ENCODE results near the gene GNAS.
A peak's percentile ranks its signal among the peaks of the same experiment; 100 is the strongest.

Gene GNAS

DNA sequence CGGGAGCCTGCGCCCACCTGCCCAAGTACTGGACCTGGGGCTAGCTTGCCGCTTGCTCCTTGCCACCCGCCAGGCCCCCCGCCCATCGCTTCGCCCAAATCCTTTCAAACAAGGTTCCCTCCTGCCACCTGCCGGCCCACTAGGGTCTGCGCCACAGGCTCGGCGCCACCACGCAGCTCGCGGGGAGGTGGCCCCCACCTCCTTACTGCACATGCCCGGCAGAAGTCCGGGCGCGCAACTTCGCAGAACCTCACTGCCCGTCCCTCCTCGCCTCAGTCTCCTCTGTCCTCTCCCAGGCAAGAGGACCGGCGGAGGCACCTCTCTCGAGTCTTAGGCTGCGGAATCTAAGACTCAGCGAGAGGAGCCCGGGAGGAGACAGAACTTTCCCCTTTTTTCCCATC lies 13.0 kb upstream of the GNAS start:
- peaks cover 25% of the 10 kb centered on the region for H3K27me3 Mint-ChIP-seq
- H3K27ac Mint-ChIP-seq, result no peak overlapping the region
- no peaks in the 10 kb centered on the region for H3K36me3 Mint-ChIP-seq
- H3K4me3 Mint-ChIP-seq, result peak overlapping the region; percentile 58
- H3K9me3 Mint-ChIP-seq (ENCODE audit: low read depth), result no peaks in the 10 kb centered on the region
- H3K4me1 Mint-ChIP-seq (ENCODE audit: low read depth), result peaks cover 8% of the 10 kb centered on the region

DNA sequence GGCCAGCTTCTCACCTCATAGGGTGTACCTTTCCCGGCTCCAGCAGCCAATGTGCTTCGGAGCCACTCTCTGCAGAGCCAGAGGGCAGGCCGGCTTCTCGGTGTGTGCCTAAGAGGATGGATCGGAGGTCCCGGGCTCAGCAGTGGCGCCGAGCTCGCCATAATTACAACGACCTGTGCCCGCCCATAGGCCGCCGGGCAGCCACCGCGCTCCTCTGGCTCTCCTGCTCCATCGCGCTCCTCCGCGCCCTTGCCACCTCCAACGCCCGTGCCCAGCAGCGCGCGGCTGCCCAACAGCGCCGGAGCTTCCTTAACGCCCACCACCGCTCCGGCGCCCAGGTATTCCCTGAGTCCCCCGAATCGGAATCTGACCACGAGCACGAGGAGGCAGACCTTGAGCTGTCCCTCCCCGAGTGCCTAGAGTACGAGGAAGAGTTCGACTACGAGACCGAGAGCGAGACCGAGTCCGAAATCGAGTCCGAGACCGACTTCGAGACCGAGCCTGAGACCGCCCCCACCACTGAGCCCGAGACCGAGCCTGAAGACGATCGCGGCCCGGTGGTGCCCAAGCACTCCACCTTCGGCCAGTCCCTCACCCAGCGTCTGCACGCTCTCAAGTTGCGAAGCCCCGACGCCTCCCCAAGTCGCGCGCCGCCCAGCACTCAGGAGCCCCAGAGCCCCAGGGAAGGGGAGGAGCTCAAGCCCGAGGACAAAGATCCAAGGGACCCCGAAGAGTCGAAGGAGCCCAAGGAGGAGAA lies 12.3 kb upstream of the GNAS start:
- H3K36me3 Mint-ChIP-seq, result no peaks in the 10 kb centered on the region
- H3K27me3 Mint-ChIP-seq, result peaks cover 25% of the 10 kb centered on the region
- H3K27ac Mint-ChIP-seq, result no peak overlapping the region
- H3K4me1 Mint-ChIP-seq (ENCODE audit: low read depth), result peaks cover 8% of the 10 kb centered on the region
- H3K4me3 Mint-ChIP-seq, result peak overlapping the region; percentile 58
- H3K9me3 Mint-ChIP-seq (ENCODE audit: low read depth), result no peaks in the 10 kb centered on the region

DNA sequence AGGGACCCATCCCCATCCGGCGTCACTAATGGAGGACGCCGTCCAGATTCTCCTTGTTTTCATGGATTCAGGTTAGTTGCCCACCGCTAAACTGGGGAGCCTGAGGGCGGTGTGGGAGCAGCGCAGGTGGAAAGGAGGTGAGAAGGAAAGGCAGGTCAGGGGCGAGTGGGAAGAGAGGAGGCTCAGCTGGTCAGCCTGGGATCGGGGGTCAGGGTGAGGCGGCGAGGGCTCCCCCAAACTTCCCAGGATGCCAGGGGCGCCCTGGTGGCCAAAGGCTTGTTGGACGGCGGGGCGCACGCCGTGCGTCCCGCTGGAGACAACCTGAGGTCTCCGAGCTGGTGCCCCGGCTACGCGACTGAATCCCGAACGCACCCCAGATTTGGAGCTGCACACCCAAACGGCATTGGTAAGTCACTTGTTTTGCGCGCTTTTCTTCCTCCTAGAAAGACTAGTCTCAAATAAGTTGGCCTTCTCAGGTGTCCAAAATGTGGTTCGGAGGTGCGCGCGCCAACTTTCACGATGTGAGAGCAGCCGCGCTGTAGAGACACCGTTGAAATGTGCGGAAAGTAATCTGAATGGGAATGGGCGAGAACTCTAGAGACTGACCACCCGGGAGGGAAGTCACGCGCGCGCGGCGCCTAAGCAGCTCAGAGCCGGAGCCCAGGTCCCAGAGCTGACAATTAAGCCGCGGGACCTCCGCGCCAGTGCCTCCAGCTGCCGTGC lies 11.5 kb upstream of the GNAS start:
- H3K9me3 Mint-ChIP-seq (ENCODE audit: low read depth), result no peaks in the 10 kb centered on the region
- no peaks in the 10 kb centered on the region for H3K36me3 Mint-ChIP-seq
- H3K4me1 Mint-ChIP-seq (ENCODE audit: low read depth), result peaks cover 8% of the 10 kb centered on the region
- no peak overlapping the region for H3K27ac Mint-ChIP-seq
- peaks cover 26% of the 10 kb centered on the region for H3K27me3 Mint-ChIP-seq
- no peak overlapping the region for H3K4me3 Mint-ChIP-seq

DNA sequence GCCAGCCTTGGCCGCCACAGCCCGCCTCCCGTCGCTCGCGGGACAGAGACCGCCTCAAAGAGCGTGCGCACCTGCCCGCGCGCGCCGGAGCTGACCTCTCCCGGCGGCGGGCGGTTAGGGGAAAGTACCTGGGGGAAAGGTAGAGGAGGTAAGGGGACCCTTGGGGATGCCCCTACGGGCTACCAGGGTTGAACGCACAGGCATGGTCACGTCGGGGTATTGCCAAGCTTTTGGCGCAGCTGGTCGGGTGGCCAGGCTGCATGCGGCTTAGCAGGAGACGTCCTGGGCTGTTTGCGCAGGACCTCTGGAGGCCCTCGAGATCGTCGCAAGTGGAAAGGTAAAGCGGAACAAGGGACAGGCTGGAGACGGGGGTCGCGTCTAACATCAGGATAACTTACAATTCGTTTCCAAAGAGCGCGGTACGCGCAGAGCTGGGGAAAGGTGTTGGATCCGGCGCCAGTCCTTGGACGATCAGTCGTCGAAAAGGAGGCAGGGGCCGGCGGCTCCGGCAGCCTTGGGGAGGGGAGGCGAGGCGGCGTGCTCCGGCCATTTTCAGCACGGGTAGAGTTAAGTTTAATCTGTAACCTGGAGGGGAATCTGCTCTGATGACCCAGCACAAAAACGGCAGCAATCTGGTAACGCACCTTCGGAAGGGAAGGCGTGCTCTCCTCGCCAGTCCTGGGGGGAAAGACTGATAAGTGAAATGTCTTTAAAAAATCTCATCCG lies 10.8 kb upstream of the GNAS start:
- H3K27me3 Mint-ChIP-seq, result peaks cover 23% of the 10 kb centered on the region
- H3K36me3 Mint-ChIP-seq, result no peaks in the 10 kb centered on the region
- no peak overlapping the region for H3K4me3 Mint-ChIP-seq
- H3K27ac Mint-ChIP-seq, result no peak overlapping the region
- H3K4me1 Mint-ChIP-seq (ENCODE audit: low read depth), result peaks cover 8% of the 10 kb centered on the region
- H3K9me3 Mint-ChIP-seq (ENCODE audit: low read depth), result no peaks in the 10 kb centered on the region

DNA sequence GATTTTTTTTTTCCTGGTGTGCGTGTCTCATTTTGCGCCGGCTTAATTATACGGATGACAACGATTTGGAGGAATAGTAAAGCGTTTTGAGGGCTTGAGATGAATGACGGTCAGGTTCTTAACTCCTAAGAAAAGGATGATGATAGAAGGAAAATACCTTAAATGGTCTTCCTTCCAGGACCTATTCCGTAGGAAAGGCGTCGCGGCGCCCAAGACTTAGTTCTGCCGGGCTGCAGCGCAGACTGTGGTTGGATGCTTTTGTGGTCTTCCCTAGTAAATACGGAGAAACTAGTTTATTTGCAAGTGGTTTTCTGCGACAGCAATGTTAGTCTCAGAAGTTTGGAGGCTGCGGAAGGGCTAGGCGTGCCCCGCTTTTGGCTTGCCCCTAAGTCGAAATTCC lies 10.2 kb upstream of the GNAS start:
- Mint-ChIP-seq H3K4me1 (ENCODE audit: low read depth) (peaks cover 13% of the 10 kb centered on the region), H3K27me3 (peaks cover 25% of the 10 kb centered on the region), H3K9me3 (ENCODE audit: low read depth) (no peaks in the 10 kb centered on the region), H3K27ac (no peak overlapping the region), H3K36me3 (no peaks in the 10 kb centered on the region), H3K4me3 (no peak overlapping the region)

DNA sequence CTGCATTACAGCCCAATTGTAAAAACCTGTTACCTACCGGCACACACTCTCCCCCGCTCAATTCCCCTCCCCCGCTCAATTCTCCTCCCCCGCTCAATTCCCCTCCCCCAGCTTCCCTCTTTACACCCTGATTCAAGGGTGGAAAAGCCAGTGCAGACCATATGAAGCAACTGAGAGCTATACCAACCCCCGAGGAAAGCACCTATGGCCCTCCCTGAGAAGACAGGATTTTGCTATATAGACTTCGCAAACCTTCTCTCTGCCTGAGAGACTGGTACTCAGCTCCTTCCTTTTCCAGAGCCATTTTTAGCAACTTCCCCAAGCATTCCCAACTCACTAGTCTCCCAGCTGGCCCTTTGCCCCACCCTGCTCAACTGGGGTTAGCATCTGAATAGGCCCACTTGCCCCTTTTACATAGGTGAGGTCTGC lies 9.4 kb upstream of the GNAS start:
- peaks cover 20% of the 10 kb centered on the region for H3K4me1 Mint-ChIP-seq (ENCODE audit: low read depth)
- no peaks in the 10 kb centered on the region for H3K9me3 Mint-ChIP-seq (ENCODE audit: low read depth)
- no peaks in the 10 kb centered on the region for H3K36me3 Mint-ChIP-seq
- no peak overlapping the region for H3K4me3 Mint-ChIP-seq
- peaks cover 25% of the 10 kb centered on the region for H3K27me3 Mint-ChIP-seq
- H3K27ac Mint-ChIP-seq, result no peak overlapping the region

DNA sequence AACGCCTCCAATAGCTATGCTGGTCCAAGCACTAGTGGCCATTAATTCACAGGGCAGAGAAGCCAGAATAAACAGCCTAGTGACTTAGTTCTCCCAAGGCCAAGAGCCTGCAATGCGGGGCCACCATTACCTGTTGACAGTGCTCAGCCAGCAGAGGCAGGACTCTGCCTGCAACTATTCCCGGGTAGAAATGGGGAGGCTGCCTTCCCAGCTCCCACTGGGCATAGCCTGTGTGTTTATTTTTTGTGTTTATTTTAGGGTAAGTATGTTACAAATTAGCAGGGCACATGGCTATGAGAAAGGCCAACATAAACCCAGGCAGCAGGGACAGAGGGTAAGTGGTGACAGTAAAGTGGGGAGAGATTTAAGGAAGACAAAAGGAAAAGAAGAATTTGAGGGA lies 6.8 kb upstream of the GNAS start:
- Mint-ChIP-seq H3K9me3 (ENCODE audit: low read depth) (no peaks in the 10 kb centered on the region), H3K27ac (no peak overlapping the region)

DNA sequence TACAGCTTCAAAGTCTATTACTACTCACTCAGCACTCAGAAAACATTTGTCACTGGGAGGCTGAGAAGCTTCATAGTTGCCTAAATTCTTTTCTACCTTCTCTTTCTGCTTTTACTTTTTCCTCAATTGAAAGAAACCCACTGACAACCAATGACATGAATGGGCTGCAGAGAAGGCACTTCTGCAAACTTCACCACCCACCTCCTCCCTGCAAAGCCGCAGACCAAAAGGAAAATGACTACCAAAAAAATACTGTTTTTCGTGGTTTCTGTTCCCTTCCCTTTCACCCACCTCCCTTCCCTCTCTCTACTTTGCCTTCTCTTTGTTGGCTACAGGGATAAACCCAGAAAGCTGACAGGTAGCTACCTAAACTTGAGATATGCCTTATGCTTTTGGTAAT lies 5.1 kb upstream of the GNAS start:
- Mint-ChIP-seq H3K9me3 (ENCODE audit: low read depth) (no peaks in the 10 kb centered on the region), H3K27me3 (peaks cover 19% of the 10 kb centered on the region), H3K4me1 (ENCODE audit: low read depth) (peaks cover 34% of the 10 kb centered on the region), H3K36me3 (no peaks in the 10 kb centered on the region), H3K27ac (no peak overlapping the region), H3K4me3 (no peak overlapping the region)

More for the DNA sequence above, 6.8 kb upstream of the GNAS start:
- Mint-ChIP-seq H3K4me1 (ENCODE audit: low read depth) (peaks cover 27% of the 10 kb centered on the region), H3K4me3 (no peak overlapping the region), H3K27me3 (peaks cover 26% of the 10 kb centered on the region), H3K36me3 (no peaks in the 10 kb centered on the region)

DNA sequence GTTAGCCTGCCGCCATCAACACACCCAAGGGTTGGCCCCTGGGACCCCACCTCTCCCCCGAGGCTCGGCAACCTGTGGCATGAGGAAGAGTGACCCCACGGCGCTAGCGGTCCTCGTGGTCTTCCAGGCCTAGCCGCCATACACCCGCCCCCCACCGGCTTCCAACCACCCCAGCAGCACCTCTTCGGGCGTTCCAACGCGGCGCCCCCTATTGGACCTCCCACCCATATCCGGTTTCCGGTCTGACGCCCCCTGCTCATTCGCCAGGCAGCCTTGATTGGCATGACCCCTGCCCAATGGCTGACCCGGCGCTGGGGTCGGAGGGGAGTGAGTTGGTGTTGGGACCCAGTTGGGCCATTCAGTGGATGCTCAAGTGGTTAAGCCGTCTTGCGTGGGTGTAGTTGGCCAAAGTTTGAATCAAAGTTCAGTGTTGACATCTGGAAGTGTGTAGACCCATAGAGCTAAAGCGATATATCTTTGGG lies 1.8 kb upstream of the GNAS start, which contains the start of gene GNAS-AS1:
TSS of gene GNAS-AS1 (minus strand) at position 210 of the 482 bp plus-strand sequence.
- Mint-ChIP-seq H3K27ac (peak within 1 kb of the TSS; percentile 64), H3K4me1 (ENCODE audit: low read depth) (peaks cover 40% of the 10 kb centered on the region), H3K4me3 (peak within 1 kb of the TSS; percentile 93), H3K27me3 (peaks cover 13% of the 10 kb centered on the region), H3K9me3 (ENCODE audit: low read depth) (no peaks in the 10 kb centered on the region), H3K36me3 (no peaks in the 10 kb centered on the region)

DNA sequence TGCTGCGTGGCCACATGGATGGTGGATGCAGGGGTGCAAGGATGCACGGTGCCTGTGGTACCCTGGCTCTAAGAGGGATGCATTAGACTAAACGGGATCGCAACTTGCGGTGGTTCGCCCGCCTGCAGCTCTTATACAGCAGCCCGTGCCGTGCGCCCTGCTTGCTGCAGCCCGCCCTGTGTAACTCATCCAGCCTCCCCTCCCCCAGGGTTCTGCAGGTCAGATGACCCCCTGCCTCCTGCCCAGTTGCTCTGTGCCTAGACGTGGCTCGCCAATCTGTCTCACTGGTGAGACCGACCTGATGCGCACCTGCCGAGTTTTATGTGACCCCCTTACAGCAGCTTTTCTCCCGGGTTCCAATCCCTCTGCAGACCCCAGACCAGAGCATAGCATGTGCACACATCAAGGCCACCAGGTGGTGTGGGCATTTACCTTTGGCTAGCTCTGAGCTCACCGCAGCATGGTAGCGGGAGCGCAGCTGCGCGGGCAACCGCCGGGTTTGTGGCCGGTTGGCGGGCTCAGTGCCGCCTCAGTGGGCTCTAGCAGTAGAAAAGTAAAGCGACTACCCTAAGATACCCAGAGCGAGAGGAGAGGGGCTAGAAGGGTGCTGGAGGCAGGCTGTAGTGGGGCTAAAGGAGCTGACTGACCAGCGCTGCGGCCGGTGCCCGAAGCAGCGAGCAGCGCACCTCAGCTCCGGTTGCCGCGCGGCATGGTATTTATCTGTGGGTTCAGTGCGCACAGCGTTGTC lies 1.1 kb upstream of the GNAS start:
- H3K4me1 Mint-ChIP-seq (ENCODE audit: low read depth), result peaks cover 41% of the 10 kb centered on the region
- peak overlapping the region; percentile 93 for H3K4me3 Mint-ChIP-seq
- no peak overlapping the region for H3K27ac Mint-ChIP-seq
- peaks cover 13% of the 10 kb centered on the region for H3K27me3 Mint-ChIP-seq
- no peaks in the 10 kb centered on the region for H3K36me3 Mint-ChIP-seq
- no peaks in the 10 kb centered on the region for H3K9me3 Mint-ChIP-seq (ENCODE audit: low read depth)

DNA sequence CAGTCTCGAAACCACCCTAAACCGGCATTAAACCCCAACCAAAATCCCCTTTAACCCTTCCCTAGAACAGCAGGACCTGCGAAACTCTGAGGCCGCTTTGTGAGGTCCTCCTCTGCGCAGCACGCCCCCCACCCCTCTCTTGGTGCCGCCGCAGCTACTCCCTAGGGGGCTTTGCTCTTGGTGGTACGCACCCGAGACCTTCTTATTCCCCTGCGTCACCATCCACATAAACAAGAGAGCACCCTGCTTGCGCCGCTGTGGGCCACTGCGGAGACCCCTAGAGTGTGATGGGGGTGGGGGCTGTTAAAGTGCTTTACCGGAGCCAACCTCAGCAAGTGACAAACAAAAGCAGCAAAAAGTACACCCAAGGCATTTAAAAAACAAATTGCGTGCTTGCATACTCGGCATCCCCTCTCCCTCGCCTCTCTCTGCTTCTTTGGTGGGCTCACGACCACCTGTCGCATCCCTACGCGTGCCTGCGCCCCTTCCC lies 502 bp upstream of the GNAS start:
- Mint-ChIP-seq H3K4me3 (peak overlapping the region; percentile 93), H3K9me3 (ENCODE audit: low read depth) (no peaks in the 10 kb centered on the region), H3K27me3 (peaks cover 11% of the 10 kb centered on the region), H3K4me1 (ENCODE audit: low read depth) (peaks cover 39% of the 10 kb centered on the region), H3K27ac (no peak overlapping the region), H3K36me3 (no peaks in the 10 kb centered on the region)

DNA sequence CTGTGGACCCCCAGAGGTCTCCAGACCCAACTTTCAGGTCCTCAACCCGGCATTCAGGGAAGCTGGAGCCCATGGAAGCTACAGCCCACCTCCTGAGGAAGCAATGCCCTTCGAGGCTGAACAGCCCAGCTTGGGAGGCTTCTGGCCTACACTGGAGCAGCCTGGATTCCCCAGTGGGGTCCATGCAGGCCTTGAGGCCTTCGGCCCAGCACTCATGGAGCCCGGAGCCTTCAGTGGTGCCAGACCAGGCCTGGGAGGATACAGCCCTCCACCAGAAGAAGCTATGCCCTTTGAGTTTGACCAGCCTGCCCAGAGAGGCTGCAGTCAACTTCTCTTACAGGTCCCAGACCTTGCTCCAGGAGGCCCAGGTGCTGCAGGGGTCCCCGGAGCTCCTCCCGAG lies 950 bp downstream of the GNAS start:
- Mint-ChIP-seq H3K36me3 (no peaks in the 10 kb centered on the region), H3K4me1 (ENCODE audit: low read depth) (peaks cover 26% of the 10 kb centered on the region), H3K9me3 (ENCODE audit: low read depth) (no peaks in the 10 kb centered on the region), H3K27ac (no peak overlapping the region), H3K4me3 (no peak overlapping the region), H3K27me3 (peaks cover 17% of the 10 kb centered on the region)

DNA sequence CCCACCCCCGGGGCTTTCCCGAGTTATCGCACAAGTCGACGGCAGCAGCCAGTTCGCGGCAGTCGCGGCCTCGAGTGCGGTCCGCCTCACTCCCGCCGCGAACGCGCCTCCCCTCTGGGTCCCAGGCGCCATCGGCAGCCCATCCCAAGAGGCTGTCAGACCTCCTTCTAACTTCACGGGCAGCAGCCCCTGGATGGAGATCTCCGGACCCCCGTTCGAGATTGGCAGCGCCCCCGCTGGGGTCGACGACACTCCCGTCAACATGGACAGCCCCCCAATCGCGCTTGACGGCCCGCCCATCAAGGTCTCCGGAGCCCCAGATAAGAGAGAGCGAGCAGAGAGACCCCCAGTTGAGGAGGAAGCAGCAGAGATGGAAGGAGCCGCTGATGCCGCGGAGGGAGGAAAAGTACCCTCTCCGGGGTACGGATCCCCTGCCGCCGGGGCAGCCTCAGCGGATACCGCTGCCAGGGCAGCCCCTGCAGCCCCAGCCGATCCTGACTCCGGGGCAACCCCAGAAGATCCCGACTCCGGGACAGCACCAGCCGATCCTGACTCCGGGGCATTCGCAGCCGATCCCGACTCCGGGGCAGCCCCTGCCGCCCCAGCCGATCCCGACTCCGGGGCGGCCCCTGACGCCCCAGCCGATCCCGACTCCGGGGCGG lies 1.6 kb downstream of the GNAS start:
- no peaks in the 10 kb centered on the region for H3K9me3 Mint-ChIP-seq (ENCODE audit: low read depth)
- H3K27me3 Mint-ChIP-seq, result peaks cover 17% of the 10 kb centered on the region
- peak overlapping the region; percentile 76 for H3K4me3 Mint-ChIP-seq
- H3K36me3 Mint-ChIP-seq, result no peaks in the 10 kb centered on the region
- H3K27ac Mint-ChIP-seq, result no peak overlapping the region
- H3K4me1 Mint-ChIP-seq (ENCODE audit: low read depth), result peaks cover 26% of the 10 kb centered on the region
